Mammary epithelial cell (primary cell): ENCODE data around the gene NKX2-3.

Source experiments
- EZH2 ChIP-seq: IDR thresholded peaks from 2 replicates; pipeline ENCODE4 v1.6.1; 2012; ENCODE audit warnings: low read length, inconsistent platforms, borderline replicate concordance
- TF ChIP-seq, protein P1 (sequence below), 2 donors: IDR thresholded peaks in 1 of 2; conservative IDR thresholded peaks in 1 of 2; 2 replicates each; pipeline ENCODE4 v1.5.1; 2011 to 2012; ENCODE audit warnings: inconsistent platforms in 2 of 2, low read length in 2 of 2, mild to moderate bottlenecking in 2 of 2, control low read depth in 1 of 2, low read depth in 1 of 2; ENCODE audit not compliant: insufficient read depth in 1 of 2; ENCODE audit errors: extremely low read depth in 1 of 2

DNA sequence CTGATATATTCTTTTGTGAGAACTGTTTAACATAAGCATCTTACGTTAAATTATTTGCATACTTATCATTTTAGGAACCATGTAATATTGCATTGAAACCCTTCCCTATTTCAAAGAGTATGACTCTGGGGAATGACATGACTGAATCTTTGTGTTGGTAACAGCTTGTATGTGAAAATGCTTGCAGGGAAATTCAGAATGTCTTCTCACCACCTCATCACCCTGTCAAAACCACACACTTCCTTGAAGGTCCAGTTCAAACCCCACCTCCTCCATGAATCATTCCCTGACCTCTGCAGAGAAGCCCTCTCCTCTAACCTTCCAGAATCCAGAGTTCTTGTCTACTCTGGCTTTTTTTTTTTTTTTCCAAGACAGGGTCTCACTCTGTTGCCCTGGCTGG lies 26.3 kb upstream of the NKX2-3 start:
- TF ChIP-seq, protein P1, sequence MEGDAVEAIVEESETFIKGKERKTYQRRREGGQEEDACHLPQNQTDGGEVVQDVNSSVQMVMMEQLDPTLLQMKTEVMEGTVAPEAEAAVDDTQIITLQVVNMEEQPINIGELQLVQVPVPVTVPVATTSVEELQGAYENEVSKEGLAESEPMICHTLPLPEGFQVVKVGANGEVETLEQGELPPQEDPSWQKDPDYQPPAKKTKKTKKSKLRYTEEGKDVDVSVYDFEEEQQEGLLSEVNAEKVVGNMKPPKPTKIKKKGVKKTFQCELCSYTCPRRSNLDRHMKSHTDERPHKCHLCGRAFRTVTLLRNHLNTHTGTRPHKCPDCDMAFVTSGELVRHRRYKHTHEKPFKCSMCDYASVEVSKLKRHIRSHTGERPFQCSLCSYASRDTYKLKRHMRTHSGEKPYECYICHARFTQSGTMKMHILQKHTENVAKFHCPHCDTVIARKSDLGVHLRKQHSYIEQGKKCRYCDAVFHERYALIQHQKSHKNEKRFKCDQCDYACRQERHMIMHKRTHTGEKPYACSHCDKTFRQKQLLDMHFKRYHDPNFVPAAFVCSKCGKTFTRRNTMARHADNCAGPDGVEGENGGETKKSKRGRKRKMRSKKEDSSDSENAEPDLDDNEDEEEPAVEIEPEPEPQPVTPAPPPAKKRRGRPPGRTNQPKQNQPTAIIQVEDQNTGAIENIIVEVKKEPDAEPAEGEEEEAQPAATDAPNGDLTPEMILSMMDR (conservative IDR thresholded peaks at IDR 0.05 in 1 of 2, IDR thresholded peaks at IDR 0.05 in 1 of 2; ENCODE audit: extremely low read depth in 1 of 2, insufficient read depth in 1 of 2, low read depth in 1 of 2, low read length in 2 of 2): no peak
- no peak for TF ChIP-seq EZH2
